K562 (cell line): ENCODE results near the gene DOK3. TPM values are rescaled to one million over a fixed set of nuclear protein-coding genes. Genes with fewer than 3 reads are reported as not detected.

ENCODE experiments used
- CBFA2T2 ChIP-seq: fragments of 450-650 bp; conservative IDR thresholded peaks from 2 replicates; pipeline ENCODE4 v1.6.1; 2017; ENCODE audit warnings: mild to moderate bottlenecking
- CREB3L1 ChIP-seq: fragments of 450-650 bp; IDR thresholded peaks from 2 replicates; pipeline ENCODE4 v1.6.1; 2014; ENCODE audit warnings: low read depth, mild to moderate bottlenecking, moderate library complexity, borderline replicate concordance
- E2F3 ChIP-seq: fragments of 250-450 bp; sonication (Bioruptor Pico); IDR thresholded peaks from 2 replicates; pipeline ENCODE4 v1.4.0; 2020; ENCODE audit warnings: mild to moderate bottlenecking
- FOXJ2 ChIP-seq: fragments of 200-800 bp; sonication (Bioruptor generic); IDR thresholded peaks from 2 replicates; pipeline ENCODE4 v1.6.1; 2016; ENCODE audit warnings: missing genetic modification characterization, missing compliant biosample characterization
- HEY1 ChIP-seq: fragments of 250-450 bp; sonication (Bioruptor Pico); IDR thresholded peaks from 2 replicates; pipeline ENCODE4 v1.5.0; 2020; ENCODE audit warnings: mild to moderate bottlenecking, moderate library complexity, borderline replicate concordance
- NFRKB ChIP-seq: fragments of 450-650 bp; IDR thresholded peaks from 2 replicates; pipeline ENCODE4 v1.6.1; 2016; ENCODE audit warnings: low read depth
- PATZ1 ChIP-seq: fragments of 250-450 bp; sonication (Bioruptor Pico); IDR thresholded peaks from 2 replicates; pipeline ENCODE4 v1.5.0; 2020; ENCODE audit warnings: mild to moderate bottlenecking, borderline replicate concordance
- PCBP1 ChIP-seq: fragments of 200-400 bp; formaldehyde crosslinking; IDR thresholded peaks from 2 replicates; pipeline ENCODE4 v1.6.1; 2018; ENCODE audit warnings: mild to moderate bottlenecking, low read depth, low read length; ENCODE audit not compliant: poor library complexity, severe bottlenecking
- POLR2AphosphoS2 ChIP-seq: IDR thresholded peaks from 2 replicates; pipeline ENCODE4 v1.6.1; 2012; ENCODE audit warnings: low read length, improper control_type of control experiment
- RBBP5 ChIP-seq: fragments of 200-600 bp; sonication (generic); IDR thresholded peaks from 2 replicates; pipeline ENCODE4 v1.6.1; 2012; ENCODE audit warnings: borderline replicate concordance, mild to moderate bottlenecking, low read length, control low read depth, inconsistent platforms; ENCODE audit not compliant: insufficient read depth, poor library complexity, severe bottlenecking
- RNF2 ChIP-seq: sonication (generic); IDR thresholded peaks from 2 replicates; pipeline ENCODE4 v1.6.1; 2016
- STAG1 ChIP-seq: sonication (generic); formaldehyde crosslinking; IDR thresholded peaks from 2 replicates; pipeline ENCODE4 v1.5.0; 2020; ENCODE audit warnings: missing genetic modification reagents, borderline replicate concordance
- ZBTB33 ChIP-seq: sonication (generic); formaldehyde crosslinking; IDR thresholded peaks from 2 replicates; pipeline ENCODE4 v1.8.1; 2023; ENCODE audit warnings: mild to moderate bottlenecking, missing genetic modification reagents
- ZBTB5 ChIP-seq: fragments of 450-650 bp; IDR thresholded peaks from 2 replicates; pipeline ENCODE4 v1.6.1; 2017; ENCODE audit warnings: antibody characterized with exemption
- ZNF609 ChIP-seq: sonication (generic); formaldehyde crosslinking; IDR thresholded peaks from 2 replicates; pipeline ENCODE4 v1.8.1; 2023; ENCODE audit warnings: missing genetic modification reagents, mild to moderate bottlenecking, borderline replicate concordance
- polyA plus RNA-seq, 8 experiments: library from polyadenylated mRNA; depleted of rRNA in 4 of 8; stranded (reverse) in 5 of 8; unstranded in 3 of 8; fragments of >200 nt; fragmentation: Nextera tagmentation in 2 of 8; fragmentation: Illumina TruSeq in 1 of 8; extraction: Ambion mirVana in 2 of 8; extraction: Trizol in 1 of 8; gene quantifications; 2 replicates each; pipeline versions ENCODE4 v1.2.1 to v1.2.3, GENCODE V29; 2011 to 2014; ENCODE audit warnings: inconsistent platforms in 1 of 8, missing spikeins in 1 of 8
- total RNA-seq, 7 experiments: library from RNA; depleted of rRNA in 6 of 7; stranded (reverse); fragments of >200 nt in 6 of 7; fragmentation: Illumina TruSeq in 2 of 7; extraction: Trizol in 2 of 7; gene quantifications; 2 replicates each; pipeline versions ENCODE4 v1.2.1 to v1.2.3, GENCODE V29; 2011 to 2021; ENCODE audit warnings: low replicate concordance in 1 of 7

Gene DOK3
- total and polyA plus RNA-seq, 9 of the 15 experiments (the other 6 are each of a cell fraction or from before 2014, with no cell fraction given) = 1.3 to 23.0 (median 8.0) TPM

- TF ChIP-seq ZBTB5 (no peak), CREB3L1 (no peak), RNF2 (no peak), CBFA2T2 (no peak), ZNF609 (CRISPR knock-in tag) (no peak), STAG1 (CRISPR knock-in tag) (peak; percentile 60; the same call in 1 of the 2 replicates), FOXJ2 (tag) (no peak), RBBP5 (no peak), PATZ1 (no peak), NFRKB (no peak), ZBTB33 (CRISPR knock-in tag) (no peak), PCBP1 (no peak), HEY1 (CRISPR knock-in tag) (no peak), E2F3 (CRISPR knock-in tag) (no peak; the same call in 1 of the 2 replicates), POLR2AphosphoS2 (no peak)
These were observed 55.1 kb downstream of the DOK3 start (continued) for GRCh38 chr5:177454397-177455035.
